Vagina (tissue), 2 donors: ENCODE measurements around the gene RALGPS2. TPM values are rescaled to one million over a fixed set of nuclear protein-coding genes. Genes with fewer than 3 reads are reported as not detected.

Experiments used
- DNase-seq, 2 donors: peaks; one replicate each; pipeline ENCODE4 v3.0.0-alpha.2; 2017; ENCODE audit errors: extremely low spot score in 2 of 2
- H3K27ac ChIP-seq: fragments of 200-600 bp; sonication (generic); one replicate; pipeline ENCODE4 v1.5.1; 2019
- H3K27me3 ChIP-seq: fragments of 200-600 bp; sonication (generic); one replicate; pipeline ENCODE4 v1.5.1; 2019
- H3K36me3 ChIP-seq, 2 donors: fragments of 200-600 bp; sonication (generic); one replicate each; pipeline ENCODE4 v1.5.1; 2017 to 2019
- H3K4me1 ChIP-seq: fragments of 200-600 bp; sonication (generic); one replicate; pipeline ENCODE4 v1.5.1; 2019
- H3K4me3 ChIP-seq, 2 donors: fragments of 200-600 bp; sonication (generic); 1 replicate in 1 of 2; 2 replicates in 1 of 2; pipeline ENCODE4 v1.5.1; 2016 to 2019
- H3K9me3 ChIP-seq: fragments of 200-600 bp; sonication (generic); one replicate; pipeline ENCODE4 v1.5.1; 2019
- CTCF ChIP-seq, 3 experiments: fragments of 450-650 bp in 2 of 3; fragments of 200-600 bp in 1 of 3; sonication (generic) in 1 of 3; IDR thresholded peaks; one replicate each; pipeline ENCODE4 v1.5.1; 2017 to 2019; ENCODE audit warnings: antibody characterized with exemption in 3 of 3, mild to moderate bottlenecking in 2 of 3, moderate library complexity in 2 of 3
- POLR2A ChIP-seq, 2 donors: fragments of 450-650 bp; IDR thresholded peaks; one replicate each; pipeline ENCODE4 v1.6.1; 2017; ENCODE audit warnings: antibody characterized with exemption in 2 of 2, mild to moderate bottlenecking in 2 of 2, moderate library complexity in 2 of 2
- POLR2AphosphoS5 ChIP-seq, 2 donors: sonication (generic); formaldehyde crosslinking; IDR thresholded peaks; one replicate each; pipeline ENCODE4 v1.9.0; 2017; ENCODE audit warnings: antibody characterized with exemption in 2 of 2, mild to moderate bottlenecking in 2 of 2, low read depth in 1 of 2; ENCODE audit not compliant: insufficient read depth in 1 of 2
- intact Hi-C: fragments of 100-400 bp; cut with DNase I; formaldehyde crosslinking; loops from one replicate; pipeline ENCODE4 v1.15.1; 2023
- total RNA-seq: library from RNA; depleted of rRNA; stranded (reverse); fragments of >200 nt; gene quantifications from one replicate; pipeline ENCODE4 v1.2.3, GENCODE V29; 2016

RALGPS2 gene
- total RNA-seq, 1 donor from 2014 or later, result 20.4 TPM

- peak within 1 kb of the TSS; percentile 27 to 36 for H3K4me3 ChIP-seq
- no peaks in the 10 kb centered on the region for H3K9me3 ChIP-seq
- H3K4me1 ChIP-seq, result peaks cover 11% of the 10 kb centered on the region
- H3K36me3 ChIP-seq, result no peaks in the 10 kb centered on the region
- peak within 1 kb of the TSS; percentile 45 for H3K27ac ChIP-seq
- H3K27me3 ChIP-seq, result no peaks in the 10 kb centered on the region
- intact Hi-C loops, result no loop called here
- TF ChIP-seq POLR2AphosphoS5 (IDR thresholded peaks at IDR 0.05; ENCODE audit: insufficient read depth in 1 of 2, low read depth in 1 of 2) (no peak), POLR2A (IDR thresholded peaks at IDR 0.05) (no peak), CTCF (IDR thresholded peaks at IDR 0.05) (no peak)
- DNase-seq, result no peak
Measured at GRCh38 chr1:178870944-178871343, 145.9 kb downstream of the RALGPS2 start, which contains the start of gene ANGPTL1. Gene ANGPTL1, minus strand, starts transcription at chr1:178871077. Its CDS starts 5,301 bp downstream, at chr1:178865776.

- no peaks in the 10 kb centered on the region for H3K27me3 ChIP-seq
- TF ChIP-seq CTCF (IDR thresholded peaks at IDR 0.05) (no peak), POLR2AphosphoS5 (IDR thresholded peaks at IDR 0.05; ENCODE audit: insufficient read depth in 1 of 2, low read depth in 1 of 2) (no peak), POLR2A (IDR thresholded peaks at IDR 0.05) (no peak)
- H3K9me3 ChIP-seq, result no peaks in the 10 kb centered on the region
- no peaks in the 10 kb centered on the region for H3K36me3 ChIP-seq
- intact Hi-C loops, result no loop called here
- H3K27ac ChIP-seq, result peak overlapping the region; percentile 19
- H3K4me3 ChIP-seq, result peak overlapping the region in 1 of 2 donors; percentile 9
- no peak for DNase-seq
- H3K4me1 ChIP-seq, result peaks cover 11% of the 10 kb centered on the region
Measured at GRCh38 chr1:178871551-178872320, 146.7 kb downstream of the RALGPS2 start.

- no peak for DNase-seq
- TF ChIP-seq CTCF (IDR thresholded peaks at IDR 0.05) (no peak), POLR2AphosphoS5 (IDR thresholded peaks at IDR 0.05; ENCODE audit: insufficient read depth in 1 of 2, low read depth in 1 of 2) (no peak)
- intact Hi-C loops, result no loop called here
Measured at GRCh38 chr1:178874966-178875365, 149.9 kb downstream of the RALGPS2 start.

GRCh38 chr1:178875936-178876335, 150.9 kb downstream of the RALGPS2 start:
- Histone ChIP-seq H3K27ac (no peak overlapping the region), H3K4me3 (no peak overlapping the region), H3K27me3 (no peaks in the 10 kb centered on the region), H3K36me3 (no peaks in the 10 kb centered on the region), H3K4me1 (peaks cover 11% of the 10 kb centered on the region), H3K9me3 (no peaks in the 10 kb centered on the region)
- TF ChIP-seq POLR2A (IDR thresholded peaks at IDR 0.05), result no peak
- no peak for TF ChIP-seq POLR2AphosphoS5 (IDR thresholded peaks at IDR 0.05; ENCODE audit: insufficient read depth in 1 of 2, low read depth in 1 of 2)
- DNase-seq, result no peak
- intact Hi-C loops, result no loop called here

More at GRCh38 chr1:178874966-178875365, 149.9 kb downstream of the RALGPS2 start:
- peaks cover 11% of the 10 kb centered on the region for H3K4me1 ChIP-seq
- no peaks in the 10 kb centered on the region for H3K27me3 ChIP-seq
- no peaks in the 10 kb centered on the region for H3K36me3 ChIP-seq
- H3K27ac ChIP-seq, result no peak overlapping the region
- no peak overlapping the region for H3K4me3 ChIP-seq
- no peaks in the 10 kb centered on the region for H3K9me3 ChIP-seq

- no peaks in the 10 kb centered on the region for H3K4me1 ChIP-seq
- intact Hi-C loops, result no loop called here
- H3K27ac ChIP-seq, result no peak overlapping the region
- H3K36me3 ChIP-seq, result no peaks in the 10 kb centered on the region
- no peak for TF ChIP-seq POLR2A (IDR thresholded peaks at IDR 0.05)
- TF ChIP-seq CTCF (IDR thresholded peaks at IDR 0.05), result no peak
- no peak for TF ChIP-seq POLR2AphosphoS5 (IDR thresholded peaks at IDR 0.05; ENCODE audit: insufficient read depth in 1 of 2, low read depth in 1 of 2)
- no peaks in the 10 kb centered on the region for H3K27me3 ChIP-seq
- H3K4me3 ChIP-seq, result no peak overlapping the region
- H3K9me3 ChIP-seq, result no peaks in the 10 kb centered on the region
- DNase-seq, result no peak
Measured at GRCh38 chr1:178877896-178878295, 152.9 kb downstream of the RALGPS2 start.
